B cell (primary cell): ENCODE data around the gene SCGN. TPM values are rescaled to one million over a fixed set of nuclear protein-coding genes. Genes with fewer than 3 reads are reported as not detected.

Source experiments
- ATAC-seq: fragments of 200-7000 bp; cut with Tn5 transposase; one replicate; pipeline ENCODE4 v1.10.0; 2021; ENCODE audit warnings: low read depth, mild to moderate bottlenecking, moderate number of reproducible peaks, moderate library complexity
- CTCF ChIA-PET: fragments of 350-600 bp; sonication (Branson Sonifier 250); formaldehyde crosslinking; loops from one replicate; lab custom pipeline; 2021; ENCODE audit warnings: antibody characterized with exemption, inconsistent platforms; lab: Charles Lee
- POLR2A ChIA-PET: fragments of 350-600 bp; sonication (Branson Sonifier 250); formaldehyde crosslinking; loops from one replicate; lab custom pipeline; 2021; ENCODE audit warnings: antibody characterized with exemption; lab: Charles Lee
- DNase-seq: peaks from one replicate; pipeline ENCODE4 v3.0.0; 2013
- H2AFZ ChIP-seq: 2 replicates; pipeline ENCODE4 v1.6.1; 2012; ENCODE audit warnings: mild to moderate bottlenecking, low read depth, low read length; ENCODE audit not compliant: insufficient read depth, poor library complexity, severe bottlenecking
- H3K27ac ChIP-seq, 2 donors: 1 replicate in 1 of 2; 2 replicates in 1 of 2; pipeline ENCODE4 v1.5.1; 2012 to 2013; ENCODE audit warnings: low read length in 2 of 2, mild to moderate bottlenecking in 2 of 2, moderate library complexity in 1 of 2
- H3K27me3 ChIP-seq, 4 experiments: fragments of 200-600 bp in 1 of 4; sonication (generic) in 1 of 4; replicated peaks in 1 of 4; 1 replicate in 2 of 4; 2 replicates in 2 of 4; pipeline versions ENCODE4 v1.6.1 to v1.7.0; 2013 to 2016; ENCODE audit warnings: low read length in 3 of 4, mild to moderate bottlenecking in 2 of 4, mixed read lengths in 1 of 4, moderate library complexity in 1 of 4; ENCODE audit not compliant: insufficient read depth in 4 of 4, control insufficient read depth in 3 of 4; ENCODE audit errors: control extremely low read depth in 1 of 4
- H3K36me3 ChIP-seq, 2 experiments: replicated peaks in 1 of 2; 1 replicate in 1 of 2; 2 replicates in 1 of 2; pipeline versions ENCODE4 v1.6.1 to v1.7.1; 2013; ENCODE audit warnings: low read length in 1 of 2; ENCODE audit not compliant: insufficient read depth in 2 of 2, control insufficient read depth in 1 of 2; ENCODE audit errors: control extremely low read depth in 1 of 2, extremely low read depth in 1 of 2
- H3K4me1 ChIP-seq, 2 donors: fragments of 200-600 bp in 1 of 2; sonication (generic) in 1 of 2; 1 replicate in 1 of 2; 2 replicates in 1 of 2; pipeline versions ENCODE4 v1.5.1 to v1.6.1; 2013 to 2017; ENCODE audit warnings: low read length in 2 of 2; ENCODE audit not compliant: control insufficient read depth in 2 of 2, insufficient read depth in 2 of 2
- H3K4me2 ChIP-seq: replicated peaks from 2 replicates; pipeline ENCODE3; 2012; ENCODE audit warnings: mild to moderate bottlenecking, low read depth, low read length; ENCODE audit not compliant: poor library complexity, severe bottlenecking
- H3K4me3 ChIP-seq, 5 experiments: fragments of 200-600 bp in 1 of 5; sonication (generic) in 1 of 5; 1 replicate in 3 of 5; 2 replicates in 2 of 5; pipeline versions ENCODE4 v1.5.1 to v1.7.0; 2011 to 2016; ENCODE audit warnings: low read length in 4 of 5, mild to moderate bottlenecking in 4 of 5, low read depth in 2 of 5, control low read depth in 1 of 5, moderate library complexity in 1 of 5; ENCODE audit not compliant: insufficient read depth in 1 of 5; ENCODE audit errors: control extremely low read depth in 1 of 5, extremely low read depth in 1 of 5
- H3K79me2 ChIP-seq: fragments of 200-600 bp; sonication (generic); one replicate; pipeline ENCODE4 v1.6.0; 2016; ENCODE audit warnings: low read length; ENCODE audit not compliant: control insufficient read depth, insufficient read depth
- H3K9ac ChIP-seq: fragments of 200-600 bp; sonication (generic); 2 replicates; pipeline ENCODE4 v1.6.1; 2017; ENCODE audit warnings: mild to moderate bottlenecking, low read length, moderate library complexity
- H3K9me3 ChIP-seq, 3 donors: one replicate each; pipeline versions ENCODE4 v1.6.1 to v1.7.1; 2013; ENCODE audit warnings: low read length in 2 of 3; ENCODE audit not compliant: control insufficient read depth in 2 of 3, insufficient read depth in 1 of 3; ENCODE audit errors: control extremely low read depth in 1 of 3
- H4K20me1 ChIP-seq: 2 replicates; pipeline ENCODE4 v1.6.0; 2012; ENCODE audit warnings: mild to moderate bottlenecking, low read length; ENCODE audit not compliant: insufficient read depth, control insufficient read depth, poor library complexity, severe bottlenecking
- H3K27ac Mint-ChIP-seq: one replicate; pipeline ENCODE4 v1.8.0; 2021; ENCODE audit warnings: mixed read lengths
- H3K27me3 Mint-ChIP-seq: one replicate; pipeline ENCODE4 v1.8.0; 2021; ENCODE audit warnings: mixed read lengths
- H3K4me1 Mint-ChIP-seq: one replicate; pipeline ENCODE4 v1.8.0; 2021; ENCODE audit warnings: mixed read lengths
- H3K4me3 Mint-ChIP-seq: one replicate; pipeline ENCODE4 v1.8.0; 2021; ENCODE audit warnings: mixed read lengths
- H3K9me3 Mint-ChIP-seq: one replicate; pipeline ENCODE4 v1.8.0; 2022; ENCODE audit warnings: mixed read lengths; ENCODE audit not compliant: insufficient read depth
- EZH2 ChIP-seq: IDR thresholded peaks from 2 replicates; pipeline ENCODE4 v1.6.1; 2012; ENCODE audit warnings: borderline replicate concordance, low read depth, mild to moderate bottlenecking, moderate library complexity, low read length; ENCODE audit not compliant: insufficient read depth, poor library complexity, severe bottlenecking
- WGBS: methylation state at CpG from one replicate; pipeline ENCODE4 v1.1.5; 2013; ENCODE audit warnings: missing lambda C conversion rate; ENCODE audit not compliant: insufficient coverage; 5-methylcytosine and 5-hydroxymethylcytosine counted together
- intact Hi-C: fragments of 100-400 bp; cut with micrococcal nuclease; formaldehyde crosslinking; loops from one replicate; pipeline ENCODE4 v1.10.0; 2022
- polyA minus RNA-seq: library from RNA; depleted of rRNA, polyadenylated mRNA; stranded (reverse); fragments of >200 nt; gene quantifications from 2 replicates; pipeline ENCODE4 v1.2.3, GENCODE V29; 2012
- polyA plus RNA-seq: library from polyadenylated mRNA; depleted of rRNA; stranded (reverse); fragments of >200 nt; gene quantifications from 2 replicates; pipeline ENCODE4 v1.2.3, GENCODE V29; 2012
- total RNA-seq, 2 donors: library from RNA; stranded (reverse); fragments of 120-200 nt in 1 of 2; gene quantifications; 1 replicate in 1 of 2; 2 replicates in 1 of 2; pipeline versions ENCODE4 v1.2.3 to v1.2.4, GENCODE V29; 2013 to 2022
- TF ChIP-seq, protein P1 (sequence below): fragments of 200-600 bp; IDR thresholded peaks from one replicate; pipeline ENCODE4 v1.8.0; 2022; ENCODE audit warnings: antibody characterized with exemption, mild to moderate bottlenecking

Gene SCGN
- not detected in 2 replicates for total RNA-seq
- not detected for total RNA-seq (2013)
- polyA plus RNA-seq, result not detected in 2 replicates
- polyA minus RNA-seq, result not detected in 2 replicates

- H3K27me3 Mint-ChIP-seq, result peaks cover 59% of the 10 kb centered on the region
- intact Hi-C loops, result no loop called here
- no peak within 1 kb of the TSS for H3K4me2 ChIP-seq
Observed at GRCh38 chr6:25652007-25652515, at the start of gene SCGN. Gene SCGN (plus strand): TSS chr6:25652215. CDS start chr6:25652404, 189 bp downstream.

DNA sequence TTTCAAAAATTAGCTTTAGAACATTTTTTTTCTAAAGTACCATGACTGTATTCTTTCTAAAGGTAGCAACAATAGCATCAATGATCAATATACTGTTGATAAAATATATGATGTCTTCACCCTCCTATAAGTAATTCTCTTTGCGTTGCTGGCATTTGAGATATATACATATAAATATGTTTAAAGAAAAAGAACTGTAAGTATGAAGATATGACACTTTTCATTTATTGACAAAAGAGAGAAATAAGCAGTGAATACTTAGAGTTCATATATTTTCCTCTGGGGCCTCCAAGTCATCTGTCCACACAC is 49.4 kb upstream of the SCGN start:
- ATAC-seq (no peak), DNase-seq (no peak)
- no CpG with 5 or more reads among the region's 1 CpG for WGBS
- Histone ChIP-seq H3K4me3 (no peak overlapping the region), H3K4me1 (no peaks in the 10 kb centered on the region), H4K20me1 (no peaks in the 10 kb centered on the region), H3K79me2 (no peaks in the 10 kb centered on the region), H3K27me3 (no peaks in the 10 kb centered on the region), H3K9me3 (no peaks in the 10 kb centered on the region), H2AFZ (no peak overlapping the region), H3K9ac (no peak overlapping the region), H3K4me2 (no peak overlapping the region), H3K36me3 (no peaks in the 10 kb centered on the region), H3K27ac (no peak overlapping the region)
- ChIA-PET CTCF (interaction anchor here (1.5 to 5.8 kb wide), 4 partner anchors 19 to 379 kb away, joined by 3 to 36 read pairs (median 18); no protein-coding TSS in a partner anchor), POLR2A (no interaction called here)
- Mint-ChIP-seq H3K27me3 (peaks cover 8% of the 10 kb centered on the region), H3K4me1 (no peaks in the 10 kb centered on the region), H3K9me3 (no peaks in the 10 kb centered on the region), H3K27ac (no peak overlapping the region), H3K4me3 (no peak overlapping the region)
- TF ChIP-seq, protein P1, sequence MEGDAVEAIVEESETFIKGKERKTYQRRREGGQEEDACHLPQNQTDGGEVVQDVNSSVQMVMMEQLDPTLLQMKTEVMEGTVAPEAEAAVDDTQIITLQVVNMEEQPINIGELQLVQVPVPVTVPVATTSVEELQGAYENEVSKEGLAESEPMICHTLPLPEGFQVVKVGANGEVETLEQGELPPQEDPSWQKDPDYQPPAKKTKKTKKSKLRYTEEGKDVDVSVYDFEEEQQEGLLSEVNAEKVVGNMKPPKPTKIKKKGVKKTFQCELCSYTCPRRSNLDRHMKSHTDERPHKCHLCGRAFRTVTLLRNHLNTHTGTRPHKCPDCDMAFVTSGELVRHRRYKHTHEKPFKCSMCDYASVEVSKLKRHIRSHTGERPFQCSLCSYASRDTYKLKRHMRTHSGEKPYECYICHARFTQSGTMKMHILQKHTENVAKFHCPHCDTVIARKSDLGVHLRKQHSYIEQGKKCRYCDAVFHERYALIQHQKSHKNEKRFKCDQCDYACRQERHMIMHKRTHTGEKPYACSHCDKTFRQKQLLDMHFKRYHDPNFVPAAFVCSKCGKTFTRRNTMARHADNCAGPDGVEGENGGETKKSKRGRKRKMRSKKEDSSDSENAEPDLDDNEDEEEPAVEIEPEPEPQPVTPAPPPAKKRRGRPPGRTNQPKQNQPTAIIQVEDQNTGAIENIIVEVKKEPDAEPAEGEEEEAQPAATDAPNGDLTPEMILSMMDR, result peak; percentile 58
- no peak for TF ChIP-seq EZH2
- intact Hi-C loops, result loop anchor here (1.0 to 2.0 kb wide), 4 partner anchors 46 to 379 kb away; no protein-coding TSS in a partner anchor

More at GRCh38 chr6:25652007-25652515, at the start of gene SCGN:
- Mint-ChIP-seq H3K4me1 (no peaks in the 10 kb centered on the region), H3K27ac (no peak within 1 kb of the TSS), H3K4me3 (no peak within 1 kb of the TSS), H3K9me3 (no peaks in the 10 kb centered on the region)
- CTCF ChIA-PET, result interaction anchor here (0.7 to 1.1 kb wide), 2 partner anchors 12 to 349 kb away, joined by 3 to 4 read pairs; no protein-coding TSS in a partner anchor
- H3K27me3 ChIP-seq, result peaks cover 0 to 36% (median 14%) of the 10 kb centered on the region in 4 experiments
- no peak within 1 kb of the TSS for H3K9ac ChIP-seq
- DNase-seq, result peak; percentile 10
- H3K9me3 ChIP-seq, result peaks cover 0 to 5% (median 3%) of the 10 kb centered on the region in 3 donors
- no peak for ATAC-seq
- H3K4me3 ChIP-seq, result no peak within 1 kb of the TSS
- no peak within 1 kb of the TSS for H3K27ac ChIP-seq
- TF ChIP-seq, protein P1, result no peak
- TF ChIP-seq EZH2, result no peak
- no peaks in the 10 kb centered on the region for H3K79me2 ChIP-seq
- no peaks in the 10 kb centered on the region for H4K20me1 ChIP-seq
- no peaks in the 10 kb centered on the region for H3K4me1 ChIP-seq
- no peak within 1 kb of the TSS for H2AFZ ChIP-seq
- 17% methylated on average over 25 of the region's 35 CpGs for WGBS
- POLR2A ChIA-PET, result no interaction called here
- H3K36me3 ChIP-seq, result no peaks in the 10 kb centered on the region
